Mesenteric fat pad (tissue), 1 donor: ENCODE data around the gene GOSR2. TPM values are rescaled to one million over a fixed set of nuclear protein-coding genes. Genes with fewer than 3 reads are reported as not detected.
"Not testable (repeated sequence)": the region's sequence is repeated elsewhere in the genome, so short reads cannot be mapped to it uniquely, and the experiment has no call there.

ENCODE experiments used
- DNase-seq: peaks from one replicate; pipeline ENCODE4 v3.0.0-alpha.2; 2020; ENCODE audit warnings: low spot score
- microRNA-seq: library from miRNA; unstranded; fragments of <30 nt; microRNA quantifications from one replicate; pipeline ENCODE4 v1.2.0, GENCODE V29; 2020; ENCODE audit warnings: borderline number of aligned reads
- total RNA-seq: library from RNA; stranded (reverse); fragmentation: NEBNext Ultra II Directional; extraction: Animal tissue kit (Norgen Biotek cat#: 25700); gene quantifications from one replicate; pipeline ENCODE4 v1.2.1, GENCODE V29; 2021
- donor health status: DM: yes; HTN: yes; CAD: no.

GOSR2 gene
- total RNA-seq, 1 donor from 2014 or later = 60.8 TPM

GRCh38 chr17:46984892-46985291 is 61.9 kb downstream of the GOSR2 start:
- DNase-seq = no peak

GRCh38 chr17:46986366-46986765 is 63.4 kb downstream of the GOSR2 start:
- DNase-seq = no peak

GRCh38 chr17:46987927-46988326 is 65.0 kb downstream of the GOSR2 start:
- DNase-seq = not testable (repeated sequence)

GRCh38 chr17:46989637-46990431 is 66.9 kb downstream of the GOSR2 start:
- no peak for DNase-seq

GRCh38 chr17:46991617-46992016 is 68.7 kb downstream of the GOSR2 start:
- no peak for DNase-seq

Small RNAs within 50 kb of the gene (microRNA-seq; reads per million reads assigned to microRNA genes)
- gene MIR5089 = not detected

Other genes with a start within 250 kb of the GOSR2 start
- 1.9 TPM for gene WNT3, start 104.5 kb upstream of the GOSR2 start, total RNA-seq
- 0.74 TPM for gene WNT9B, start 71.6 kb upstream of the GOSR2 start, total RNA-seq
- not detected for gene RPRML, start 56.1 kb downstream of the GOSR2 start, total RNA-seq